Fibroblast of lung (primary cell): ENCODE measurements around the gene HS3ST1. TPM values are rescaled to one million over a fixed set of nuclear protein-coding genes. Genes with fewer than 3 reads are reported as not detected.
A peak's percentile ranks its signal among the peaks of the same experiment; 100 is the strongest.

Source experiments
- DNase-seq, 2 donors: peaks; one replicate each; pipeline versions ENCODE4 v3.0.0 to v3.0.0-alpha.2; 2010; ENCODE audit warnings: low read depth in 2 of 2
- H2AFZ ChIP-seq: 2 replicates; pipeline ENCODE4 v1.5.1; 2012; ENCODE audit warnings: low read length, control low read depth, inconsistent platforms
- H3K27ac ChIP-seq: 2 replicates; pipeline ENCODE4 v1.5.1; 2011; ENCODE audit warnings: low read length, control low read depth; ENCODE audit not compliant: insufficient read depth
- H3K27me3 ChIP-seq: 2 replicates; pipeline ENCODE4 v1.5.1; 2011; ENCODE audit warnings: mild to moderate bottlenecking, low read length; ENCODE audit not compliant: control insufficient read depth, insufficient read depth
- H3K36me3 ChIP-seq: 2 replicates; pipeline ENCODE4 v1.5.1; 2011; ENCODE audit warnings: low read length; ENCODE audit not compliant: control insufficient read depth, insufficient read depth
- H3K4me1 ChIP-seq: 2 replicates; pipeline ENCODE4 v1.5.1; 2011; ENCODE audit warnings: low read length; ENCODE audit not compliant: control insufficient read depth, insufficient read depth; ENCODE audit errors: extremely low read depth
- H3K4me2 ChIP-seq: 2 replicates; pipeline ENCODE4 v1.5.1; 2011; ENCODE audit warnings: low read length, control low read depth; ENCODE audit not compliant: insufficient read depth; ENCODE audit errors: extremely low read depth
- H3K4me3 ChIP-seq, 4 experiments: fragments of 200-600 bp in 1 of 4; sonication (generic) in 1 of 4; replicated peaks in 1 of 4; 2 replicates each; pipeline ENCODE4 v1.5.1; 2011 to 2016; ENCODE audit warnings: low read length in 4 of 4, low read depth in 3 of 4, mild to moderate bottlenecking in 3 of 4, control low read depth in 2 of 4, inconsistent platforms in 1 of 4, mixed read lengths in 1 of 4; ENCODE audit not compliant: insufficient read depth in 1 of 4; ENCODE audit errors: control extremely low read depth in 1 of 4
- H3K79me2 ChIP-seq: 2 replicates; pipeline ENCODE4 v1.5.1; 2012; ENCODE audit warnings: mild to moderate bottlenecking, low read length, inconsistent platforms; ENCODE audit not compliant: control insufficient read depth, insufficient read depth
- H3K9ac ChIP-seq: 2 replicates; pipeline ENCODE4 v1.5.1; 2011; ENCODE audit warnings: mild to moderate bottlenecking, low read length, control low read depth; ENCODE audit not compliant: insufficient read depth
- H3K9me3 ChIP-seq: 2 replicates; pipeline ENCODE4 v1.5.1; 2012; ENCODE audit warnings: low read depth, low read length; ENCODE audit not compliant: control insufficient read depth, insufficient read depth
- H4K20me1 ChIP-seq: 2 replicates; pipeline ENCODE4 v1.5.1; 2011; ENCODE audit warnings: low read length; ENCODE audit not compliant: control insufficient read depth, insufficient read depth; ENCODE audit errors: extremely low read depth
- EZH2 ChIP-seq: IDR thresholded peaks from 2 replicates; pipeline ENCODE4 v1.5.1; 2012; ENCODE audit warnings: low read length, control low read depth, mild to moderate bottlenecking; ENCODE audit errors: missing control alignments
- polyA plus RNA-seq, 2 donors: library from polyadenylated mRNA; depleted of rRNA in 1 of 2; stranded (reverse) in 1 of 2; unstranded in 1 of 2; fragments of >200 nt; gene quantifications; 2 replicates each; pipeline ENCODE4 v1.2.1, GENCODE V29; 2011 to 2012; ENCODE audit warnings: missing spikeins in 1 of 2
- total RNA-seq: library from RNA; depleted of rRNA; stranded (reverse); fragments of >200 nt; gene quantifications from 2 replicates; pipeline ENCODE4 v1.2.1, GENCODE V29; 2014
- TF ChIP-seq, protein P1 (sequence below), 2 donors: IDR thresholded peaks in 1 of 2; conservative IDR thresholded peaks in 1 of 2; 1 replicate in 1 of 2; 2 replicates in 1 of 2; pipeline ENCODE4 v1.5.1; 2011 to 2012; ENCODE audit warnings: low read length in 2 of 2, control low read depth in 1 of 2, inconsistent platforms in 1 of 2, low read depth in 1 of 2, mild to moderate bottlenecking in 1 of 2

Gene HS3ST1
- total and polyA plus RNA-seq, 2 donors (not counting 1 experiment from before 2014, with no cell fraction given): 0.01 TPM; not detected in 1

GRCh38 chr4:11455201-11455835 is 26.6 kb upstream of the HS3ST1 start:
- Histone ChIP-seq H3K4me2 (no peak overlapping the region), H3K27me3 (no peaks in the 10 kb centered on the region), H2AFZ (no peak overlapping the region), H3K4me1 (no peaks in the 10 kb centered on the region), H4K20me1 (no peaks in the 10 kb centered on the region), H3K36me3 (no peaks in the 10 kb centered on the region), H3K27ac (no peak overlapping the region), H3K9me3 (no peaks in the 10 kb centered on the region), H3K79me2 (no peaks in the 10 kb centered on the region), H3K4me3 (no peak overlapping the region), H3K9ac (no peak overlapping the region)
- TF ChIP-seq EZH2: no peak
- TF ChIP-seq, protein P1, sequence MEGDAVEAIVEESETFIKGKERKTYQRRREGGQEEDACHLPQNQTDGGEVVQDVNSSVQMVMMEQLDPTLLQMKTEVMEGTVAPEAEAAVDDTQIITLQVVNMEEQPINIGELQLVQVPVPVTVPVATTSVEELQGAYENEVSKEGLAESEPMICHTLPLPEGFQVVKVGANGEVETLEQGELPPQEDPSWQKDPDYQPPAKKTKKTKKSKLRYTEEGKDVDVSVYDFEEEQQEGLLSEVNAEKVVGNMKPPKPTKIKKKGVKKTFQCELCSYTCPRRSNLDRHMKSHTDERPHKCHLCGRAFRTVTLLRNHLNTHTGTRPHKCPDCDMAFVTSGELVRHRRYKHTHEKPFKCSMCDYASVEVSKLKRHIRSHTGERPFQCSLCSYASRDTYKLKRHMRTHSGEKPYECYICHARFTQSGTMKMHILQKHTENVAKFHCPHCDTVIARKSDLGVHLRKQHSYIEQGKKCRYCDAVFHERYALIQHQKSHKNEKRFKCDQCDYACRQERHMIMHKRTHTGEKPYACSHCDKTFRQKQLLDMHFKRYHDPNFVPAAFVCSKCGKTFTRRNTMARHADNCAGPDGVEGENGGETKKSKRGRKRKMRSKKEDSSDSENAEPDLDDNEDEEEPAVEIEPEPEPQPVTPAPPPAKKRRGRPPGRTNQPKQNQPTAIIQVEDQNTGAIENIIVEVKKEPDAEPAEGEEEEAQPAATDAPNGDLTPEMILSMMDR (conservative IDR thresholded peaks at IDR 0.05 in 1 of 2, IDR thresholded peaks at IDR 0.05 in 1 of 2; ENCODE audit: low read depth in 1 of 2, low read length in 2 of 2): no peak
- no peak for DNase-seq

GRCh38 chr4:11451716-11452115 is 23.0 kb upstream of the HS3ST1 start:
- H3K36me3 ChIP-seq: no peaks in the 10 kb centered on the region
- H3K4me1 ChIP-seq: no peaks in the 10 kb centered on the region
- H3K79me2 ChIP-seq: no peaks in the 10 kb centered on the region
- no peaks in the 10 kb centered on the region for H4K20me1 ChIP-seq
- no peak overlapping the region for H3K4me2 ChIP-seq
- TF ChIP-seq, protein P1 (conservative IDR thresholded peaks at IDR 0.05 in 1 of 2, IDR thresholded peaks at IDR 0.05 in 1 of 2; ENCODE audit: low read depth in 1 of 2, low read length in 2 of 2): no peak
- TF ChIP-seq EZH2: no peak
- H3K27me3 ChIP-seq: no peaks in the 10 kb centered on the region
- no peak overlapping the region for H2AFZ ChIP-seq
- no peak overlapping the region for H3K27ac ChIP-seq
- H3K9me3 ChIP-seq: no peaks in the 10 kb centered on the region
- H3K9ac ChIP-seq: no peak overlapping the region
- no peak for DNase-seq
- H3K4me3 ChIP-seq: no peak overlapping the region

DNA sequence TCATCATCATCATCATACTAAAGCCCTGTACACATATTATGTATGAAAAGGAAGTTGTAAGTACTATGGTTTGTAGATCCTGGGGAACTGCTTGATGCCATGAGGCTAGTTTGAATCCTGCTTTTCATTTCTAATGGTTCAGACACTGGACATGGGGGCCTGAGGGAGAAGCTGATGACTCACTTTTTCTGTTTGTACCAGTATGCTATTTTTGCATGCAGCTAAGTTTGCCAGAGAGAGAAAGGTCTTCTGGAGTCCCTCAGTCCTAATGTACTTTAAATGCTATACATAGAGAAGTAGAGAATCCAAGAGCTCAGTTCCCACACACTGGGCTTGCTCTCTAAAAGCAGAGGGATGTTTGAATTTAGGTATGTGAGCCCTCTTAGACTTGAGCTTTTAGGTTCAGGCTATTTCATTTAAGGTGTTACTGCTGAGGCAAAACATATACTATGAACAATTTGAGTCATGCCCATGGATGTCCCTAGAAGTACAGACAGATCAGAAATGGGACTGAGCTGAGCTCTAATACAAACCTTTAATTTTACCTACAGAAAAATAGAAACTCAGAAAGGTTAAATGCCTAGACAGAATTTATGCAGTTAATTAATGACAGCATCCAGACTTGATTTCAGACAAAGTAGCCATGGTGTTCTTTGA is 17.6 kb upstream of the HS3ST1 start:
- H3K4me1 ChIP-seq: no peaks in the 10 kb centered on the region
- H3K79me2 ChIP-seq: no peaks in the 10 kb centered on the region
- H3K9me3 ChIP-seq: no peaks in the 10 kb centered on the region
- H3K9ac ChIP-seq: no peak overlapping the region
- H4K20me1 ChIP-seq: no peaks in the 10 kb centered on the region
- peak; percentile 36 to 56 for DNase-seq
- no peak overlapping the region for H2AFZ ChIP-seq
- no peak overlapping the region for H3K4me3 ChIP-seq
- H3K36me3 ChIP-seq: no peaks in the 10 kb centered on the region
- H3K27ac ChIP-seq: no peak overlapping the region
- H3K4me2 ChIP-seq: no peak overlapping the region
- TF ChIP-seq EZH2: no peak
- TF ChIP-seq, protein P1 (conservative IDR thresholded peaks at IDR 0.05 in 1 of 2, IDR thresholded peaks at IDR 0.05 in 1 of 2; ENCODE audit: low read depth in 1 of 2, low read length in 2 of 2): no peak
- H3K27me3 ChIP-seq: no peaks in the 10 kb centered on the region
